Parathyroid adenoma (tissue), 2 donors: Measurements from ENCODE around the gene PTH.

Source experiments
- H2AFZ ChIP-seq: fragments of 300-600 bp; sonication (generic); one replicate; pipeline ENCODE4 v1.7.0; 2017; ENCODE audit warnings: antibody characterized with exemption, mild to moderate bottlenecking
- H3K27ac ChIP-seq: fragments of 300-600 bp; sonication (generic); one replicate; pipeline ENCODE4 v1.7.0; 2017
- H3K27me3 ChIP-seq: fragments of 300-600 bp; sonication (generic); one replicate; pipeline ENCODE4 v1.7.0; 2017; ENCODE audit warnings: low read length; ENCODE audit not compliant: control insufficient read depth, insufficient read depth
- H3K36me3 ChIP-seq: fragments of 300-600 bp; sonication (generic); one replicate; pipeline ENCODE4 v1.7.0; 2017; ENCODE audit warnings: low read length; ENCODE audit not compliant: control insufficient read depth, insufficient read depth
- H3K4me1 ChIP-seq: fragments of 300-600 bp; sonication (generic); one replicate; pipeline ENCODE4 v1.7.0; 2017; ENCODE audit warnings: control low read depth
- H3K4me2 ChIP-seq: fragments of 300-600 bp; sonication (generic); one replicate; pipeline ENCODE4 v1.7.0; 2017; ENCODE audit warnings: low read length
- H3K4me3 ChIP-seq: fragments of 300-600 bp; sonication (generic); one replicate; pipeline ENCODE4 v1.7.0; 2017; ENCODE audit warnings: low read depth, low read length
- H3K79me2 ChIP-seq: fragments of 300-600 bp; sonication (generic); one replicate; pipeline ENCODE4 v1.7.0; 2017; ENCODE audit warnings: control low read depth
- H3K9ac ChIP-seq: fragments of 300-600 bp; sonication (generic); one replicate; pipeline ENCODE4 v1.7.0; 2017; ENCODE audit warnings: mild to moderate bottlenecking
- H3K9me3 ChIP-seq: fragments of 300-600 bp; sonication (generic); one replicate; pipeline ENCODE4 v1.7.0; 2017; ENCODE audit warnings: low read length; ENCODE audit not compliant: control insufficient read depth
- TF ChIP-seq, protein P1 (sequence below): fragments of 300-600 bp; sonication (generic); IDR thresholded peaks from one replicate; pipeline ENCODE4 v1.7.0; 2017; ENCODE audit warnings: antibody characterized with exemption, mild to moderate bottlenecking
- donor health status: primary hyperparathyroidism.

Gene PTH

GRCh38 chr11:13495929-13496328, at the start of gene PTH:
Gene PTH (minus strand): TSS chr11:13495997. CDS start chr11:13492855, 3,142 bp downstream.
- TF ChIP-seq, protein P1, sequence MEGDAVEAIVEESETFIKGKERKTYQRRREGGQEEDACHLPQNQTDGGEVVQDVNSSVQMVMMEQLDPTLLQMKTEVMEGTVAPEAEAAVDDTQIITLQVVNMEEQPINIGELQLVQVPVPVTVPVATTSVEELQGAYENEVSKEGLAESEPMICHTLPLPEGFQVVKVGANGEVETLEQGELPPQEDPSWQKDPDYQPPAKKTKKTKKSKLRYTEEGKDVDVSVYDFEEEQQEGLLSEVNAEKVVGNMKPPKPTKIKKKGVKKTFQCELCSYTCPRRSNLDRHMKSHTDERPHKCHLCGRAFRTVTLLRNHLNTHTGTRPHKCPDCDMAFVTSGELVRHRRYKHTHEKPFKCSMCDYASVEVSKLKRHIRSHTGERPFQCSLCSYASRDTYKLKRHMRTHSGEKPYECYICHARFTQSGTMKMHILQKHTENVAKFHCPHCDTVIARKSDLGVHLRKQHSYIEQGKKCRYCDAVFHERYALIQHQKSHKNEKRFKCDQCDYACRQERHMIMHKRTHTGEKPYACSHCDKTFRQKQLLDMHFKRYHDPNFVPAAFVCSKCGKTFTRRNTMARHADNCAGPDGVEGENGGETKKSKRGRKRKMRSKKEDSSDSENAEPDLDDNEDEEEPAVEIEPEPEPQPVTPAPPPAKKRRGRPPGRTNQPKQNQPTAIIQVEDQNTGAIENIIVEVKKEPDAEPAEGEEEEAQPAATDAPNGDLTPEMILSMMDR = no peak
- Histone ChIP-seq H3K79me2 (peaks cover 17% of the 10 kb centered on the region), H3K36me3 (peaks cover 41% of the 10 kb centered on the region), H3K4me3 (peak within 1 kb of the TSS; percentile 98), H2AFZ (no peak within 1 kb of the TSS), H3K4me2 (peak within 1 kb of the TSS; percentile 61), H3K4me1 (peaks cover 3% of the 10 kb centered on the region), H3K9ac (peak within 1 kb of the TSS; percentile 99), H3K27me3 (no peaks in the 10 kb centered on the region), H3K27ac (peak within 1 kb of the TSS; percentile 97), H3K9me3 (no peaks in the 10 kb centered on the region)

DNA sequence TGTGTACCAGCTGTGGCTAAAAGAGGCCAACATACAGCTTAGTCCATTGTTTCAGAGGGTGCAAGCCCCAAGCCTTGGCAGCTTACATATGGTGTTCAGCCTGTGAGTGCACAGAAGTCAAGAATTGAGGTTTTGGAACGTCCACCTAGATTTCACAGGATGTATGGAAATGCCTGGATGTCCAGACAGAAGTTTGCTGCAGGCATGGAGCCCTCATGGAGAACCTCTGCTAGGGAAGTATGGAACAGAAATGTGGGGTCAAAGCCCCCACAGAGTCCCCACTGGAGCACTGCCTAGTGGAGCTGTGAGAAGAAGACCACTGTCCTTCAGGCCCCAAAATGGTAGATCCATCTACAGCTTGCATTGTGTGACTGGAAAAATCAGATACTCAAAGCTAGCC, 42.2 kb upstream of the PTH start:
- Histone ChIP-seq H3K9ac (no peak overlapping the region), H3K27ac (no peak overlapping the region), H3K9me3 (no peaks in the 10 kb centered on the region), H3K4me2 (no peak overlapping the region), H2AFZ (no peak overlapping the region), H3K27me3 (no peaks in the 10 kb centered on the region), H3K79me2 (peaks cover 3% of the 10 kb centered on the region), H3K4me3 (no peak overlapping the region), H3K36me3 (no peaks in the 10 kb centered on the region), H3K4me1 (peaks cover 3% of the 10 kb centered on the region)
- TF ChIP-seq, protein P1 = no peak

GRCh38 chr11:13535819-13536218, 40.0 kb upstream of the PTH start:
- TF ChIP-seq, protein P1 = peak; percentile 63
- no peaks in the 10 kb centered on the region for H3K36me3 ChIP-seq
- peak overlapping the region; percentile 96 for H3K27ac ChIP-seq
- peaks cover 5% of the 10 kb centered on the region for H3K79me2 ChIP-seq
- H3K27me3 ChIP-seq = no peaks in the 10 kb centered on the region
- H2AFZ ChIP-seq = peak overlapping the region; percentile 38
- H3K9me3 ChIP-seq = no peaks in the 10 kb centered on the region
- peak overlapping the region; percentile 37 for H3K9ac ChIP-seq
- H3K4me2 ChIP-seq = peak overlapping the region; percentile 59
- H3K4me3 ChIP-seq = peak overlapping the region; percentile 51
- peaks cover 3% of the 10 kb centered on the region for H3K4me1 ChIP-seq

DNA sequence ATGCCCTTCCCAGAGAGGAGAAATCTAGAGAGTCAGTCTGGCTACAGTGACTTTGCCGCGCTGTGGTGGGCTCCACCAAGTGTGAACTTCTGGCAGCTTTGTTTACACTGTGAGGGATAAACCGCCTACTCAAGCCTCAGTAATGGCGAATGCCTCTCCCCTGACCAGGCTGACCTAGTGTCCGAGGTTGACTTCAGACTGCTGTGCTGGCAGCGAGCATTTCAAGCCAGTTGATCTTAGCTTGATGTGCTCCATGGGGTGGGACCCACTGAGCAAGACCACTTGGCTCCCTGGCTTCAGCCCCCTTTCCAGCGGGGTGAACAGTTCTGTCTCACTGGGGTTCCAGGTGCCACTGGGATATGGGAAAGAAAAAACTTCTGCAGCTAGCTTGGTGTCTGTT, 38.6 kb upstream of the PTH start:
- Histone ChIP-seq H3K9me3 (no peaks in the 10 kb centered on the region), H3K27ac (peak overlapping the region; percentile 96), H3K36me3 (no peaks in the 10 kb centered on the region), H3K9ac (no peak overlapping the region), H3K27me3 (no peaks in the 10 kb centered on the region), H2AFZ (peak overlapping the region; percentile 8), H3K4me1 (peaks cover 3% of the 10 kb centered on the region), H3K4me3 (peak overlapping the region; percentile 27), H3K79me2 (peaks cover 5% of the 10 kb centered on the region), H3K4me2 (peak overlapping the region; percentile 42)
- TF ChIP-seq, protein P1 = no peak

DNA sequence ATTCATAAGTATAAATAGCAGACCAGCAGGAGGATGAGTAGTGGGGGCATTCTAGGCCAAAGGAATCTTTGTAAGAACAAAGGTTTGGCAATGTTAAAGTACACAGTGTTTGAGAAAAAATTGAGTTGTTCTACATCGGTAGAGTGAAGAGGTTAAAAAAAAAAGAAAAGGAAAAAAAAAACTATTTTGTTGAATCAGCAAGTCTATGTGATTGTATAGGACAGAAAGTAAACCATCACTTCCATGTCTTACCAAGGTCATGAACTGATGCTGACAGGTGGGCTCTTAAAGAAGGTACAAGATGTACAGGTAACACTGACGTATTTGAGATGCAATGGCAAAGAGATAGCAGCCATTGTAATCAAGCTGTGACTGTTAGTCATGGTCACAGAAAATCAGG, 29.5 kb upstream of the PTH start:
- peaks cover 25% of the 10 kb centered on the region for H3K4me1 ChIP-seq

More for the DNA sequence above, 29.5 kb upstream of the PTH start:
- peak overlapping the region; percentile 91 for H3K27ac ChIP-seq
- H3K9me3 ChIP-seq = no peaks in the 10 kb centered on the region
- no peaks in the 10 kb centered on the region for H3K36me3 ChIP-seq
- H3K27me3 ChIP-seq = no peaks in the 10 kb centered on the region
- peak overlapping the region; percentile 38 for H3K4me2 ChIP-seq
- TF ChIP-seq, protein P1 = no peak
- no peak overlapping the region for H3K4me3 ChIP-seq
- no peak overlapping the region for H3K9ac ChIP-seq
- H2AFZ ChIP-seq = no peak overlapping the region
- H3K79me2 ChIP-seq = no peaks in the 10 kb centered on the region
